ENCODE results near the gene PSME4. TPM values are rescaled to one million over a fixed set of nuclear protein-coding genes. Genes with fewer than 3 reads are reported as not detected.
"Not testable (repeated sequence)": the region's sequence is repeated elsewhere in the genome, so short reads cannot be mapped to it uniquely, and the experiment has no call there.

The PSME4 gene
- total and polyA plus RNA-seq, 2 donors (not counting 1 experiment from before 2014, with no cell fraction given): 34.5 to 61.9 TPM

DNA sequence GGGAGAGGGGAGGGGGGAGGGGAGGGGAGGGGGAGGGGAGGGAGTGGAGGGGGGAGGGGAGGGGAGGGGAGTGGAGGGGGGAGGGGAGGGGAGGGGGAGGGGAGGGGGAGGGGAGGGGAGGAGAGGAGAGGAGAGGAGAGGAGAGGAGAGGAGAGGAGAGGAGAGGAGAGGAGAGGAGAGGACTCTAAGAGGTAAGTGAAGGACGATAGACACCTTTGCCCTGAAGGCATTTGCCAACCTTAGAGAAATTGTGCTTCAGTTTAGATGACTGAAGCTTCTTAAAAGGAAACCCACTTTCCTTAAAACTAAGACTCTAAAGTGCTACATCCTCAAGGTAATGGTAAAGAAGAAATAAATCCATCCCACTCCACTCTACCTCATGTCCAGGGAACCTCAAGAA is 130.2 kb downstream of the PSME4 start:
- H3K27ac Mint-ChIP-seq: no peak overlapping the region

DNA sequence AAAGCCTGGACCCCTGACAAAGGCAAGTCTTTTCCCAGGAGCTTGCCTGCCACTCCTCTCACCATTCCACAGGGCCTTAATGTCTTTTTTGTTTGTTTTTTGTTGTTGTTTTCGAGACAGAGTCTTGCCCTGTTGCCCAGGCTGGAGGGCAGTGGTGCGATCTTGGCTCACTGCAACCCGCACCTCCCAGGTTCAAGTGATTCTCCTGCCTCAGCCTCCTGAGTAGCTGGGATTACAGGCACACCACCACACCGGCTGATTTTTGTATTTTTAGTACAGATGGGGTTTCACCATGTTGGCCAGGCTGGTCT is 140.9 kb downstream of the PSME4 start:
- H4K20me1 ChIP-seq (ENCODE audit: control insufficient read depth, insufficient read depth, low read length, poor library complexity, severe bottlenecking); H3K9me3 Mint-ChIP-seq (ENCODE audit: insufficient read depth); H3K27me3 Mint-ChIP-seq; H2AFZ ChIP-seq (ENCODE audit: insufficient read depth, low read depth, low read length, poor library complexity, severe bottlenecking); intact Hi-C loops (cut with micrococcal nuclease); H3K4me1 Mint-ChIP-seq; ATAC-seq (ENCODE audit: low read depth); H3K27me3 ChIP-seq (replicated peaks in 1 of 4; ENCODE audit: control extremely low read depth in 1 of 4, control insufficient read depth in 3 of 4, insufficient read depth in 4 of 4, low read length in 3 of 4); H3K4me3 Mint-ChIP-seq; H3K4me3 ChIP-seq (ENCODE audit: control extremely low read depth in 1 of 5, extremely low read depth in 1 of 5, insufficient read depth in 1 of 5, low read depth in 2 of 5, low read length in 4 of 5); H3K4me1 ChIP-seq (ENCODE audit: control insufficient read depth in 2 of 2, insufficient read depth in 2 of 2, low read length in 2 of 2); H3K27ac ChIP-seq (ENCODE audit: low read length in 2 of 2); DNase-seq; H3K27ac Mint-ChIP-seq; H3K9me3 ChIP-seq (ENCODE audit: control extremely low read depth in 1 of 3, control insufficient read depth in 2 of 3, insufficient read depth in 1 of 3, low read length in 2 of 3); POLR2A ChIA-PET; H3K79me2 ChIP-seq (ENCODE audit: control insufficient read depth, insufficient read depth, low read length); CTCF ChIA-PET; H3K9ac ChIP-seq (ENCODE audit: low read length); H3K36me3 ChIP-seq (replicated peaks in 1 of 2; ENCODE audit: control extremely low read depth in 1 of 2, control insufficient read depth in 1 of 2, extremely low read depth in 1 of 2, insufficient read depth in 2 of 2, low read length in 1 of 2); H3K4me2 ChIP-seq (replicated peaks; ENCODE audit: low read depth, low read length, poor library complexity, severe bottlenecking): not testable (repeated sequence)
- WGBS (ENCODE audit: insufficient coverage): 100% methylated on average over 2 of the region's 4 CpGs

More for the DNA sequence above, 130.2 kb downstream of the PSME4 start:
- ATAC-seq (ENCODE audit: low read depth) (no peak), DNase-seq (no peak)
- no peaks in the 10 kb centered on the region for H3K79me2 ChIP-seq (ENCODE audit: control insufficient read depth, insufficient read depth, low read length)
- no peaks in the 10 kb centered on the region for H3K9me3 ChIP-seq (ENCODE audit: control extremely low read depth in 1 of 3, control insufficient read depth in 2 of 3, insufficient read depth in 1 of 3, low read length in 2 of 3)
- H3K27ac ChIP-seq (ENCODE audit: low read length in 2 of 2): no peak overlapping the region
- TF ChIP-seq, protein P1, sequence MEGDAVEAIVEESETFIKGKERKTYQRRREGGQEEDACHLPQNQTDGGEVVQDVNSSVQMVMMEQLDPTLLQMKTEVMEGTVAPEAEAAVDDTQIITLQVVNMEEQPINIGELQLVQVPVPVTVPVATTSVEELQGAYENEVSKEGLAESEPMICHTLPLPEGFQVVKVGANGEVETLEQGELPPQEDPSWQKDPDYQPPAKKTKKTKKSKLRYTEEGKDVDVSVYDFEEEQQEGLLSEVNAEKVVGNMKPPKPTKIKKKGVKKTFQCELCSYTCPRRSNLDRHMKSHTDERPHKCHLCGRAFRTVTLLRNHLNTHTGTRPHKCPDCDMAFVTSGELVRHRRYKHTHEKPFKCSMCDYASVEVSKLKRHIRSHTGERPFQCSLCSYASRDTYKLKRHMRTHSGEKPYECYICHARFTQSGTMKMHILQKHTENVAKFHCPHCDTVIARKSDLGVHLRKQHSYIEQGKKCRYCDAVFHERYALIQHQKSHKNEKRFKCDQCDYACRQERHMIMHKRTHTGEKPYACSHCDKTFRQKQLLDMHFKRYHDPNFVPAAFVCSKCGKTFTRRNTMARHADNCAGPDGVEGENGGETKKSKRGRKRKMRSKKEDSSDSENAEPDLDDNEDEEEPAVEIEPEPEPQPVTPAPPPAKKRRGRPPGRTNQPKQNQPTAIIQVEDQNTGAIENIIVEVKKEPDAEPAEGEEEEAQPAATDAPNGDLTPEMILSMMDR (IDR thresholded peaks at IDR 0.05): no peak
- no peak for TF ChIP-seq EZH2 (IDR thresholded peaks at IDR 0.05; ENCODE audit: borderline replicate concordance, insufficient read depth, low read depth, low read length, poor library complexity, severe bottlenecking)
- H3K4me2 ChIP-seq (replicated peaks; ENCODE audit: low read depth, low read length, poor library complexity, severe bottlenecking): no peak overlapping the region
- H3K4me1 ChIP-seq (ENCODE audit: control insufficient read depth in 2 of 2, insufficient read depth in 2 of 2, low read length in 2 of 2): no peaks in the 10 kb centered on the region
- intact Hi-C loops (cut with micrococcal nuclease): no loop called here
- no peaks in the 10 kb centered on the region for H4K20me1 ChIP-seq (ENCODE audit: control insufficient read depth, insufficient read depth, low read length, poor library complexity, severe bottlenecking)
- ChIA-PET CTCF (no interaction called here), POLR2A (no interaction called here)
- H2AFZ ChIP-seq (ENCODE audit: insufficient read depth, low read depth, low read length, poor library complexity, severe bottlenecking): no peak overlapping the region
- WGBS (ENCODE audit: insufficient coverage): no CpG with 5 or more reads among the region's 1 CpG
- Mint-ChIP-seq H3K9me3 (ENCODE audit: insufficient read depth) (no peaks in the 10 kb centered on the region), H3K4me3 (no peak overlapping the region), H3K27me3 (no peaks in the 10 kb centered on the region), H3K4me1 (peaks cover 4% of the 10 kb centered on the region)
- no peaks in the 10 kb centered on the region for H3K36me3 ChIP-seq (replicated peaks in 1 of 2; ENCODE audit: control extremely low read depth in 1 of 2, control insufficient read depth in 1 of 2, extremely low read depth in 1 of 2, insufficient read depth in 2 of 2, low read length in 1 of 2)
- no peaks in the 10 kb centered on the region for H3K27me3 ChIP-seq (replicated peaks in 1 of 4; ENCODE audit: control extremely low read depth in 1 of 4, control insufficient read depth in 3 of 4, insufficient read depth in 4 of 4, low read length in 3 of 4)
- no peak overlapping the region for H3K4me3 ChIP-seq (ENCODE audit: control extremely low read depth in 1 of 5, extremely low read depth in 1 of 5, insufficient read depth in 1 of 5, low read depth in 2 of 5, low read length in 4 of 5)
- H3K9ac ChIP-seq (ENCODE audit: low read length): no peak overlapping the region
